ENCODE data around the gene OTOP2.

OTOP2 gene

DNA sequence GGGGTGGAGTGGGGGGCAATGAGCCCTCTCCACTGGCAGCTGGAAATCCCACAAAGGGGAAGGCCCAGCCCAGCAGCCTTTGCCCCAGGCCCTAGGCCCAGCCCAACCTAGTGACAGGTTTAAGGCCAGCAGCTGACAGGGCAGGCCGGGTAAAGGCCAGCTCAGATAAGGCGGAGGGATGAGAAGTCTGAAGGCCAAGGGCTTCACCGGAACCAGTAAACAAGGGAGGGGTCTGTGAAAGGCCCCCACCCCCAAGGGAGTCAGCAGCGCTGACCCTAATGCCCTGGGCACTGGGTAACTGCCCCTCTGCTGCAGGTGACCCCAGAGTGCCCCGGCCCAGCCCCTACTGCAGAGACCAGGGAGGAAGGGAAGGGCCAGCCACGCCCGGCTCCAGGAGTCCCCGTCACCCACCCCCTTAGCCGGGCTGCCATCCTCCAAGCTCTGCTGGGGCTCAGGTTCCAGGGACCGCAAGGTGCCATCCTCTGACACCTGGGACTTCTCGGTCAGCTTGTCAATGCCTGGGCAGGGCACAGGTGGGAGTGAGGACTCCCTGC is 29.1 kb downstream of the OTOP2 start:
- Histone ChIP-seq H3K36me3 (ENCODE audit: insufficient read depth, low read length) (no peaks in the 10 kb centered on the region), H3K4me1 (ENCODE audit: insufficient read depth, low read length, severe bottlenecking) (no peaks in the 10 kb centered on the region), H3K27ac (ENCODE audit: low read depth, low read length, poor library complexity, severe bottlenecking) (no peak overlapping the region), H2AFZ (ENCODE audit: low read length) (no peak overlapping the region), H3K9ac (ENCODE audit: low read length) (no peak overlapping the region), H4K20me1 (ENCODE audit: insufficient read depth, low read length) (no peaks in the 10 kb centered on the region), H3K4me2 (ENCODE audit: low read length) (no peak overlapping the region), H3K79me2 (ENCODE audit: insufficient read depth, low read length) (no peaks in the 10 kb centered on the region), H3K9me2 (ENCODE audit: low read depth, low read length) (no peaks in the 10 kb centered on the region), H3K4me3 (ENCODE audit: low read depth, low read length, poor library complexity, severe bottlenecking) (no peak overlapping the region), H3F3A (ENCODE audit: insufficient read depth, low read length) (no peaks in the 10 kb centered on the region), H3K9me3 (ENCODE audit: low read length) (no peaks in the 10 kb centered on the region), H3K27me3 (ENCODE audit: insufficient read depth, low read length) (no peaks in the 10 kb centered on the region)
- TF ChIP-seq CTCF (IDR thresholded peaks at IDR 0.05; ENCODE audit: low read length) = no peak
- no peak for TF ChIP-seq EZH2 (IDR thresholded peaks at IDR 0.05; ENCODE audit: borderline replicate concordance, low read length)

- Histone ChIP-seq H4K20me1 (ENCODE audit: insufficient read depth, low read length) (no peaks in the 10 kb centered on the region), H3K4me3 (ENCODE audit: low read depth, low read length, poor library complexity, severe bottlenecking) (no peak overlapping the region), H3K9me2 (ENCODE audit: low read depth, low read length) (no peaks in the 10 kb centered on the region), H3K4me1 (ENCODE audit: insufficient read depth, low read length, severe bottlenecking) (no peaks in the 10 kb centered on the region), H2AFZ (ENCODE audit: low read length) (no peak overlapping the region), H3K9ac (ENCODE audit: low read length) (no peak overlapping the region), H3K9me3 (ENCODE audit: low read length) (no peaks in the 10 kb centered on the region), H3K27me3 (ENCODE audit: insufficient read depth, low read length) (no peaks in the 10 kb centered on the region), H3K4me2 (ENCODE audit: low read length) (no peak overlapping the region), H3K27ac (ENCODE audit: low read depth, low read length, poor library complexity, severe bottlenecking) (no peak overlapping the region), H3K79me2 (ENCODE audit: insufficient read depth, low read length) (no peaks in the 10 kb centered on the region), H3F3A (ENCODE audit: insufficient read depth, low read length) (no peaks in the 10 kb centered on the region), H3K36me3 (ENCODE audit: insufficient read depth, low read length) (no peaks in the 10 kb centered on the region)
- TF ChIP-seq CTCF (IDR thresholded peaks at IDR 0.05; ENCODE audit: low read length) = no peak
- TF ChIP-seq EZH2 (IDR thresholded peaks at IDR 0.05; ENCODE audit: borderline replicate concordance, low read length) = no peak
These were observed 30.0 kb downstream of the OTOP2 start for GRCh38 chr17:74954115-74954514.

GRCh38 chr17:74954665-74955421 is 30.8 kb downstream of the OTOP2 start:
- Histone ChIP-seq H3F3A (ENCODE audit: insufficient read depth, low read length) (no peaks in the 10 kb centered on the region), H2AFZ (ENCODE audit: low read length) (no peak overlapping the region), H3K36me3 (ENCODE audit: insufficient read depth, low read length) (no peaks in the 10 kb centered on the region), H3K4me3 (ENCODE audit: low read depth, low read length, poor library complexity, severe bottlenecking) (no peak overlapping the region), H4K20me1 (ENCODE audit: insufficient read depth, low read length) (no peaks in the 10 kb centered on the region), H3K9ac (ENCODE audit: low read length) (no peak overlapping the region), H3K27ac (ENCODE audit: low read depth, low read length, poor library complexity, severe bottlenecking) (no peak overlapping the region), H3K27me3 (ENCODE audit: insufficient read depth, low read length) (no peaks in the 10 kb centered on the region), H3K4me1 (ENCODE audit: insufficient read depth, low read length, severe bottlenecking) (no peaks in the 10 kb centered on the region), H3K9me3 (ENCODE audit: low read length) (no peaks in the 10 kb centered on the region), H3K4me2 (ENCODE audit: low read length) (no peak overlapping the region), H3K9me2 (ENCODE audit: low read depth, low read length) (no peaks in the 10 kb centered on the region), H3K79me2 (ENCODE audit: insufficient read depth, low read length) (no peaks in the 10 kb centered on the region)
- TF ChIP-seq CTCF (IDR thresholded peaks at IDR 0.05; ENCODE audit: low read length) (no peak), EZH2 (IDR thresholded peaks at IDR 0.05; ENCODE audit: borderline replicate concordance, low read length) (no peak)
